GM18507 (cell line): ENCODE data around the gene CACNA2D3.
"Not testable (repeated sequence)": the region's sequence is repeated elsewhere in the genome, so short reads cannot be mapped to it uniquely, and the experiment has no call there.

Experiments used
- DNase-seq: peaks from one replicate; pipeline ENCODE4 v3.0.0; 2011; ENCODE audit warnings: low read depth; ENCODE audit not compliant: insufficient read length; ENCODE audit errors: extremely low spot score
- FAIRE-seq: peaks from 2 replicates; lab custom pipeline; 2011; peaks lifted over from hg19 to GRCh38; lab: Jason Lieb, UNC

Gene CACNA2D3

DNA sequence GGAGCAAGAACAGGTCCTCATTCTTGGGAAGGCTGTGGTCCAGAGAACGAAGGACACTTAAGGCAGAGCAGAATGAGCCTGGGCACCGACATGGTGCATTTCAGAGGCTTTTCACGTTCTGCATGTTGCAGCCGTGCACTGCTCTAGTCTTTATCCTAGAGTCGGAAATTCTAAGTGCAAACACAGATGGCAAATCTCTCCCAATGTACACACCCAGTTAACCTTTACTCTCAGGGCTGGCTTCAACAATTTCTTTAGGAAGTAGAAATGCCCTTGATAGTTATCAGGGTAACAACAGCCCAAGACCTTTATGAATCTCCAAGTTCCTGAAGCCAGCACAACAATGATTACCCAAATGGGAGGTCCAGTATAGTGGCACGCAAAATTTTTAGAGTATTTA is 844.6 kb downstream of the CACNA2D3 start:
- FAIRE-seq (no peak), DNase-seq (no peak)

DNA sequence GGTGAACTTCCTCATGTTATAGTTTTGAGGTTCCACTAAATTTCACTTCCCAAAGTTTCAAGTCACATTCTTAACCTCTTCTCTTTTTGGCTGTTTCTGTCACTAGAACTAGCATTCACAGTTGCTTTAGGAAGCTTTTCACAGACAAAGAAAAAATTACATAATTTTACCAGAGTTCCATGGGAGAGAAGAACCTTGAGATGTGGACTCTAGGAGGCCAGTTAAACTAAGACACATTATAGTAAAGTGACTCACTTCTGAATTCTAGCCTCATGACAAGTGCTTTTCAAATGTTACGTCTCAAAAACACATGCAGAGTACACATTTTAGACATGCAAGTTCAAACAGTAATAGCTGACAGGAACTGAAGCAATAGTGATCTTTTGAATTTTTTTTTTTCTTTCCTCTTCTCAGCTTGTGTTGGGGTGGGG is 845.4 kb downstream of the CACNA2D3 start:
- no peak for DNase-seq
- no peak for FAIRE-seq

DNA sequence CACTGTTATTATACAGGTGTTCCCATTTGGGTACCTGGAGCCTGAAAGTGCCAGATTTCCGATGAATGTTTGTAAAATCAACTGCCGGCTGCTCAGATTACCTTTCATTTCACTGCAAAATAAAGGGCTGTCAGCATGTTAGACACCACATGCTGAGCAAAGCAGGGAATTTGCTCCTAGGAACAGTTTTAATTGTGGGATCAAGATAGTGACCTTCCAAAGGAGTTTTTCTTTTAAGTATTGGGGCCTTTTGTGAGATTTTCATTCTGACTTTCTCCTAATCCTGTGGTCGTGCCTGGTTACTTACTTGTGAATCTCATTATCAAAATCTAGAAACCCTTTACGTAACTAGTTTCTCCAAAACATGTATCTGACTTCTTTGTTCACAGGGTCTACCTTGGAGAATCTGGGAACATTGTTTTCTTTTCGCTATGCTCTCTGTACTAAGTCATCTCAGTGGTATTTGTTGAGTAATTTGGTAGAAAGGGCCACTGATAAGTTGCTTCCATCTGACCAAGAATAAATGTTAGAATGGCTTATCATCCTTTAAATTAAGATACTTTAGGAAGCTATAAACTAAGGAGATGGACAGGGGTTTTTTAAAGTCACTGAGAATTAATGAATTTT is 846.3 kb downstream of the CACNA2D3 start:
- no peak for DNase-seq
- FAIRE-seq = no peak

DNA sequence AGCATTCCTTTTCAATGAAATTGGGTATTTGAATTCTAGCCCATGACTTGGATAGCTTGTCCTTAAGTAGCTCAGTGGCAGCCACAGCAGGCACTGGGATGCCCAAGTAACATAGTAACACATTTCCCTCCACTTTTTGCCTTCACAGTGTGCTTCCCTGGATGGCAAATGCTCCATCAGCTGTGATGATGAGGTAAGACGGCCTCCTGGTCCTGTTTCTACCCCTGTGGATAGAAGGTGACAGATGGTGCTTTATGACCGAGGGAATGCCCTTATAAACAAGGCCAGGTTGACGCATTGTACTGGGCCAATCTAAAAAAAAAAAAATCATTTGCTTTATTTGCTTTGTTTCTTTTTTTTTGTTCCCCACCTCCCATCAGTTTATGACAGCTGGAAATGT is 847.3 kb downstream of the CACNA2D3 start:
- DNase-seq = no peak
- no peak for FAIRE-seq

DNA sequence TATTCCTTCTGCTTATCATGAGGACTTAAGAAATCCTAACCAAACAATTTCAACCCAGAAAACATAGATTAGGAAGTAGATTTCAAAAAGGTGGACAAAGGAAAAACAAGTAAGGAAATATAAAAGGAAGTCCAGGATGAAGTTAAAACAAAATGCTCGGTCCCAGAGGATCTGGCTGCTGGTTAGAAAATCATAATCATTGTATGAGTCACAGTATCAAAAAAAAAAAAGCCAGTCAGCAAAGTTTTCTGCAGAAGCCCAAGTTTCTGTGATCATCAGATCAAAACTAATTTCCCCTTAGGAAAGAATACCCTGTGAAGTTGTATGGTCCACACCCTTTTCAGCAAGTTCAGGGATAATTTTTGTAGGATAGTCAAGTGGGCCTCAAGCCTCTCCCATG is 848.5 kb downstream of the CACNA2D3 start:
- DNase-seq (no peak), FAIRE-seq (no peak)

DNA sequence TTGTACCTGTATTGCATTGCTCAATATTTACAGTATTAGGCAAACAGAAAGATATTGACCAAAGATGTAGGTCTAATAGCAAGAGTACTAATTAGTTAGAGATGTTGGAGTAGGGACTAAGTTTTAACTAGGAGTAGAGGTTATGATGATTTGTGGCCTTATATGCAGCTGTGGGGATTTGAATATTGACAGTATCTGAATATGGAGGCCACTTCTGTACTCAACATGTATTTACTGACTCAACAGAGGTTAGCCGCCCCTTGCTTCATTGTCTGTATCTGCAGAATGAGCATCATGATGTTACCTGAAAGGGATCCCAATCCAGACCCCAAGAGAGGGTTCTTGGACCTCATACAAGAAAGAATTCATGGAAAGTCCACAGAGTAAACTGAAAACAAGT is 855.1 kb downstream of the CACNA2D3 start:
- no peak for FAIRE-seq
- no peak for DNase-seq

DNA sequence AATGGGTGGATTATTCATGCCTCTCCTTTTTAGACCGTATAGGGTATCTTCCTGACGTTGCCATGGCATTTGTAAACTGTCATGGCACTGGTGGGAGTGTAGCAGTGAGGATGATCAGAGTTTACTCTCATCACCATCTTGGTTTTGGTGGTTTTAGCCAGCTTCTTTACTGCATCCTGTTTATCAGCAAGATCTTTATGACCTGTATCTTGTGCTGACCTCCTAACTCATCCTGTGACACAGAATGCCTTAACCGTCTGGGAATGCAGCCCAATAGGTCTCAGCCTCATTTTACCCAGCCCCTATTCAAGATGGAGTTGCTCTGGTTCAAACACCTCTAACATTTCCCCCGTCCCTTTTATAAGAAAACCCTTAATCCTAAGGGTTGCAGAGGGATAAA is 855.6 kb downstream of the CACNA2D3 start:
- FAIRE-seq, DNase-seq: not testable (repeated sequence)

DNA sequence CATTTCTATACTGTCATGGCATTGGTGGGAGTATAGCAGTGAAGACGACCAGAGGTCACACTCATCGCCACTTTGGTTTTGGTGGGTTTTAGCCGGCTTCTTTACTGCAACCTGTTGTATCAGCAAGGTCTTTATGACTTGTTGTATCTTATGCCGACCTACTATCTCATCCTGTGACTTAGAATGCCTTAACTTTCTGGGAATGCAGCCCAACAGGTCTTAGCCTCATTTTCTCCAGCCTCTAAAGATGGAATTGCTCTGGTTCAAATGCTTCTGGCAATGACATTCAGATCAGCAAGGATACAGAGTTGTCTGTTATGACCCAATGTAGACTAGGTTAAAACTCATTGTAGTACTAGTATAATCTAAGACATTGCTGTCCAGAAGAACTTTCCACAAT is 860.5 kb downstream of the CACNA2D3 start:
- DNase-seq = no peak
- FAIRE-seq = no peak

DNA sequence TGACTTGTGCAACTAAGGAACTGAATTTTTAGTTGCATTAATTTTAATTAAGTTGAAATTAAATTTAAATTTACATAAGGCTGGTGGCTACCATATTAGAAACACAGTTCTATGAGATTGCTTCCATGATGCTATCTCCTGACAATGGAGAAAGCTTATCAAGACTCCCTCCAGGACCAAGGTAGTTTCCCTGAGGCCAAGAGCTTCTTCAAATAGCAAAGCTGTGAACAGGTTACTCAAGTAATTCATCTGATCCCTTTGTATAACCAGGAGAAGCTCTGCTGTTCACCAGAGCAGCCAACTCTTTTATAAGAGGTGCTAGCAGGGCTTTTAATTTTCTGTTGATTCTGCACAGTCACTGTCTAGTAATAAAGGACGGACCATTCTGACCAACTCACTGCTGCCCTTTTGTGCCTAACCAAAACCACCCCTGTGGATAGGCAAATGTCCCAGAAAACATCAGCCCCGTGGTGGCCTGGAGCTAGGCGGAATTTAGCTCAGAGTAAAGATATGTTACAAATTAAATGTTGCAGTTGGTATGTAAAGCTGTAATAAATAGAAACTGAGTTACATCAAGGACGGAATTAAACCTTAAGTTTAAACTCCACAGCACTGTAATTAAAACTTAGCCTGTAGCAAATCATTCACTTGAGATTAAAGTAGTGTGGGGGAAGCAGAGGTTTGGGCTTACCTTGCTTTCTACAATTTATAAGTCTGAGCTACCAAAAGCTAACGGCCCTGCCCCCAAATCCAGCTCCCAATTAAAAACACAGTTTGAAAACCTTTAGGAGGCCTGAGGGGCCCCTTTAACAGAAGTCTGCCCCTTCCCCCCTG is 861.1 kb downstream of the CACNA2D3 start:
- no peak for DNase-seq
- no peak for FAIRE-seq

DNA sequence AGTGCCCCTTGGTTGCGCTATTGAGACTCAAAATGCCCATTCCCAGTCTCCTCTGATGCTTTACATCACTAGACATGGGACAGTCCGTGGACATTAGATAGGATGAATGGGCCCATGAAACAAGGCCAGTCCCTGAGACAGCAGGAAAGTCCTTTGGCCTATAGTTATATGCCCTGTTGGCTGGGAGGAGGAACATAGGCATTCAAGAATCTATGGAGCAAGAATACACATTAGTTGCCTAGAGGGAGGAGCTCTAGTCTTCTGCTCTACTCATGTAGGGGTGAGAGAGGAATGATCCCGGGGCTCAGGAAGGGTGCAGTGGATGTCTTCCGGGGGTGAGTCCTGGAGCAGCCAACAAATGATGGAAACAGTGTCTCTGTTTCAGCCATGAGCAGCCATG is 863.5 kb downstream of the CACNA2D3 start:
- DNase-seq (no peak), FAIRE-seq (no peak)

DNA sequence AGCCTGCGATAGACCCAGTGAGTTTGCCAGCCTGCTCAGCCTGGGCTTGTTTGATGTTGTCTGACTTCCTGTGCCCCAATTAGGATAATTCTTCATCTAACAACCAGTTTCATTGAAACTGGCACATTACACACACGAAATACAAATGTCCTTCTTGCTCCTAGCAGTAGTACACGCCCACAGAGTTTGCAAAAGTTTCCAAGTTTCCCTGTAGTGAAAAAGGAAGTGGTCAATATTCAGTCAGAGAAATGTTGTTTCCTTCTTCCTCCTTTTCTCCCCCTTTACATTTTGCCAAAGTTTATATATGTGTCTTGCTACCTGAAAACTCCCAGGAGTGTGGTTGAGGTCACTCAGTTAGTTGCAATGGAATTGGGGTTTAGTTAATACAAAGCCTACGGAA is 863.9 kb downstream of the CACNA2D3 start:
- no peak for DNase-seq
- no peak for FAIRE-seq

DNA sequence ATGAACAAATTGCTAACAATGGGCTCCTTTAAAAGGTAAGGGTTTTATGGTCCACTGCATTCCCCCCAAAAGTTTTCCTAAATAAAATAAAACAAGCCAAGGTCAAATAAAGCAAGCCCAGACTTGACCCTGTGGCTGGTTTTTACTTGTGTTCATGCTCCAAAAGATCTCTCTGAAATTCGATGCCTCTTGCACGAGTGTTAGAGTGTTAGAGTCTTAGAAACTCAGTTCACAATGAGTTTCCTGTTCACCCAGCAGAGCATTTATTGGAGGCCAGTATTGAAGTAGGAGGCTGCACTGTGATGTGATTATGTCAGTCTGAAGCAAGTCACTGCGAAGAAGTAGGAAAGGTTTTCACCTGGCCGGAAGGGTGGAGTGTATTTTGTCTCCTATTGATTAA is 865.4 kb downstream of the CACNA2D3 start:
- FAIRE-seq (no peak), DNase-seq (no peak)

DNA sequence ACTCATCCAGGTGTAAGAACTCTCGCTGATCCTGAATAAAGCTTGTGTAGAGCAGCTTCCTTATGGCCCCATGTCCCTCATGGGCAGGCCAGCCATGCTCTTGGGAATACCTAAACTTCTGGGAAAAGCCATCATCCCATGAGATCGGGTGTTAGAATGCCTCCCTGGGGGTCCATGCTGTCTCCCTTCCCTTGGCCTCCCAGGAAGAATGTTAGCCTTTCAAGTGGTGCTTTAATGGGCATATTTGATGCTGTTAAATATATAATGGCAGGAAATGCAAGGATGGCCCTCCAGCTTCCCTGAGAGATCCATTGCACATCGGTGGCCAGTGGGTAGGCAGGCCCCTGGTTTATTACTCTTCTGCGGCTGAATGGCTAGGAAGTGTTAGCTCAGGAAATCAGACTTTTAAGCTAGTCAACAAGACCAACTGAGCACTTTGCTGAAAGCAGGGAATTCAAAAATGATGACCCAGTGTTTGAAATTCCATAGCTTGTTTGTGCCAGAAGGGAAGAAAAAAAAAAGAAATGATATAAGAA is 866.0 kb downstream of the CACNA2D3 start:
- DNase-seq (no peak), FAIRE-seq (no peak)

DNA sequence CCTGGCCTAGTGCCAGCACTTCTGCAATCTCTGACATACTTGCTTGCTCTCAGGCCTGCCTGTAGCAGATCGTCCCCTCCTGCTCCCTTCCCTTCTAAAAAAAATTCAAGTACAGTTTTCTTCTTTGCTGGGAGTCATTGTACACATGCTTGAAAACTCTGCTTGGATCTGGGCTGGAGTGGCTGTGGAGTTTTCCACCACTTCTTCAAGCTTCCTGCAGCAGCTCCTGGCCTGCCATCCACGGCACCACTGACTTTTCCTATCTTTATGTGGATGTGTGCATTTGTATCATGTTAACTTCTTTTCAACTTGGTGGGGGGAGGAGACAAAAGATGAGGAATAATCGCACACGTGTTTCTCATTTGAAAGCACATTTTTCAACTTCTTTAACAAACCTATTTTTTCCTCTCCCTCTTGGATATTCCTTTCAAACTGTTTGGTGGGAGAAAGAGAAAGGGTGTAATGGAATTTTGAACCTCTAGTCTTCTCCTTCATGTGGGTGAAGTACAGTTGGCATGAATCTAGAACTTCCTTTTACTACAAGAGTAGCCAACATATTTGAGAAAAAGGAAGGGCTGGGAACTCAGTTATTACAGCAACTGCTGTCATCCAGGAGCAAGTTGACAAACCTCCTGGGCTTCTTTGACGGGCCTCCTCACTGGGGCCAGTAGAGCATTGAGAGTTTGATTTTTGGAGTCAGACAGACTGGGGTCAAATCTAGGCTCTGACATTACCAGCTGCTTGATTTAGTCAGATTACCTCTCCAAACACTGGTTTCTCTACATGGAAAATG is 866.7 kb downstream of the CACNA2D3 start:
- no peak for DNase-seq
- no peak for FAIRE-seq

DNA sequence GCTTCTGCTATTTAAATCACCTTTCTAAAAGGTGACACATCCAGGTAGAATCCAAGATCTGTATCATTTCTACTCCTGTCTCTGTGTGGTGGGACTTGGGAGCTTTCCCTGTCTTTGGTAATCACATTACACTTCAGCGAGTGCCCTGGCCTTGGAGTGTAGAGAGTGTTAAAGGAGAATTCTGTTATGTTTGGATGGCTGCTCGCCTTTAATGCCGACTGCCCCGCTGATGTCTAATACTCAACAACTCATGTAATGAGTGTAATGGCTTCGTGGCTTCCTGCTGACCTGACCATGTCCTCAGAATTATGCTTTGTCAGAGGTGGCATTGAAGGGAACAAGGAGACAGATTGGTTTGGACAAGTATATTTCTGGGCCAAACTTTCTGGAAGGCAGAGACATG is 871.8 kb downstream of the CACNA2D3 start:
- DNase-seq = no peak
- no peak for FAIRE-seq

DNA sequence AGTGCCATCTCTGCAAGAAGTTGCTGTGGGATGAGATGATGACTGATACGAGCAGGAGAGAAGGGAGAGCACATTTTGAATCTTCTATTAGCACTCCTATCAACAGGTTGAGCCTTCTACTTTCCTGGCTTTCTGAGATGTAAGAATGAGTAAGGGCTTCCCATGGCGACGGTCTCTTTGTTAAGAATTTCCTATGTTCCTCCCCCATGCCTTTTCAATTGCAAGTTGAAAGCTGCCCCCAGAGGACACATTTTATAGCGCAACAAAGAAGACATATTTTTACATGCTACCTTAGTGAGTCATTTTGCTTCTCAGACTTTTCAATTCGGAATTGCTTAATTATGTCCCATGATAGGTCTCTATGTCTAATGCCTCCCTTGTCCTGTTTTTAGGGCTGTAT is 876.8 kb downstream of the CACNA2D3 start:
- DNase-seq (no peak), FAIRE-seq (no peak)

DNA sequence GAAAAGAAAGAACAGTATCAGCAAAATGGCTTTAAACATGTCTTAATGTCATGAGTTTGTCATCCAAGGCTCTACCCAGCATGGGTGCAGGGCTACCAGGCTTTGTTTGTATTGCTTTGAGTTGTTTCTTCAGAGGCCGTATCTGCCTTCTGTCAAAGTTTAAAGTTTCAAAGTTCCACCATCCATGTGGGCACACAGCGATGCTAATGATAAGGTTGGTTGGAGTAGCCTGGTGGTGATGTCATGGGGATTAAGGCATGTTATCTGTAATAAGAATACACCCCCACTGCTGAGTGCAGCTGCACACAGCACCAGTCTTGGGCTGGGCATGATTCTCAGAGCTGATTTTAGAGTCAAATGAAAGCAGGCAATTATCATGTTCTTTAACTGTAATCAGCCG is 877.5 kb downstream of the CACNA2D3 start:
- no peak for DNase-seq

DNA sequence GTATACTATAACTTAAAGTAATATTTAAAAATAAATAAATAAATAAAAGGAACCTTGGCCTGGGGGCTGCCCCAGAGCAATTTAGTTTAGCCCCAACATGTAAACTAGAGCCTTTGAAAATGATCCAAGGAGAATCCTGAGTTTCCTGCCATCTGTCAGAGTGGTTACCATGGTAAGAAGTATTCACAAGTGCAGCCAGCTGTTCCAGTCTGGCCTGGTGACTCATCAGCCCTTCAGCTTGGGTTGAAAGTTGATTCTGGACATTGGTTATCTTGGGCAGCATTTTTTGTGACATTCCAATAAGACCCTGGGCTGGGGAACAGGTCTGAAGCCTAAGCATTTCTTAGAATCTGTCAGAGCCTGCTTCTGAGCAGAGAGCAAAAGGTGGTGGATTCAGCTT is 878.2 kb downstream of the CACNA2D3 start:
- DNase-seq (no peak), FAIRE-seq (no peak)

More for the DNA sequence above, 877.5 kb downstream of the CACNA2D3 start:
- FAIRE-seq = no peak

DNA sequence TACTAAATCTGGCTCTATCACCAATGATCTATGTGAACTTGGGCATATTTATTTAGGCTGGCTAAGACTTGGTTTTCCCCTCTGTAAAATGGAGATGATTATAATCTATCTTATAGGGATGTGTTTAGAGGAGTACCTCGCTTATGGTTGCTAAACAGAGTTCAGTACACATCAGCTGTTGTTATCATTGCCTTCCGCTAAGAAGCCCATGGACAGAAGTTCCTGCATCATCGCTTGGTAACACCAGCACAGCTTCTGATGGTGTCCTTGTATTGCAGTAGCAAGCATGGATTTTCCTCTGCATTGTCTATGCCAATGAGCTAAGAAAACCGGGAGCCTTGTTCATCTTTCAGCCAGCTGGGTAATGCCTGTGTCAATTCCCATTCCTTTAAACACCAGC is 878.6 kb downstream of the CACNA2D3 start:
- DNase-seq (no peak), FAIRE-seq (no peak)

DNA sequence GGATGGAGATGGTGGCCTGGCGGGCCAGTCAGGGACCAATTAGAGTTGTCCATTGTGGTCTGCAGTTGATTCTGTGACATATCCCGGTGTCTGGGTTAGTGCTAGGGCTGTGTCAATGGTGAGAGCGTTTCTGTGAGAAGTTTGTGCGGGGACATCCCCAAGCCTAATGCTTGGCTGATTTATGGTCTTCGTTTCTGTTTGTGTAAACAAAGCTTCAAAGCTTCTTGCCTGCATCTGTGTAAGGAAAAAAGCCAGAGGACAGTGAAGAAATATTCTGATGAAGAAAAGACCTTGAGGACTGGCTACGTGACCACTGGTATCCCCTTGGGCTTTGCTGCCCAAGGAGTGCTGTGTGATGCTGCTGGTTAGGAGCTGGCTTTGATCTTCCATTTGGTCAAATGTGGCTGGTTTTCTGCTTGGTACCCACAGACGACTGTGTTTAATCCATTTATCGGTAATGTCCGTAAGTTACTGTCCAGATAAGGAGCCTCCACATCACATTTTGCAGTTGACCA is 880.1 kb downstream of the CACNA2D3 start:
- no peak for FAIRE-seq
- no peak for DNase-seq
